IPS DF 4.7 (cell line): ENCODE data around the gene RPS21.

ENCODE experiments used
- DNase-seq: peaks from one replicate; pipeline ENCODE4 v3.0.0-alpha.2; 2013; ENCODE audit warnings: low spot score; ENCODE audit errors: extremely low read depth

Gene RPS21

GRCh38 chr20:62377064-62377461 is 9.8 kb upstream of the RPS21 start:
- DNase-seq: no peak

DNA sequence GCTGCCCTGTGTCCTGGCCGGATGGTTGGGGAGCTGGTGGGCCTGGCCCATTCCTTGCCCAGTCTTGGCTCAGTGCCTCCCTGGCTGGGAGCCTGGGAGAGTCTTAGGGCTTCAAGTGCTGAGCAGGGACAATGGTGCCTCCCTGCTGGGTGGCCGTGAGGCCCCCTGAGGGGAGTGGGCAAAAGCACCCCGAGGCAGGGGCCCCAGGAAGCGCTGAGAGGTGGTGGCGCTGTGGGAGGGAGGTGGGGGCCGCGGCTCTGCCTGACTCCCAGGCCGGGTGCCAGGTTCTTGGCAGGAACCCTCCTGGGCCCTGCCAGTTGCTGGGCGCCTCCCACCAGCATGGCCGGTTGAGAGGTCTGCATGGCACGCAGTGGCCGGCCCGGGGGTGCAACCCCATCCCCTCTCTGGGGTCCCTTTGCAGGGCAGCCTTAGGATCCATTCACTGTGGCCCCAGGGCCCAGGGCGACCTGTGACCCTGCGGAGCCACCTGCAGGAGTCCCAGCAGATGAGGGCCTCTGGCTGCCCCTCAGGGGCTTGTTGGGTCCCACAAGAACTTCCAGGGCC is 9.2 kb upstream of the RPS21 start:
- no peak for DNase-seq

DNA sequence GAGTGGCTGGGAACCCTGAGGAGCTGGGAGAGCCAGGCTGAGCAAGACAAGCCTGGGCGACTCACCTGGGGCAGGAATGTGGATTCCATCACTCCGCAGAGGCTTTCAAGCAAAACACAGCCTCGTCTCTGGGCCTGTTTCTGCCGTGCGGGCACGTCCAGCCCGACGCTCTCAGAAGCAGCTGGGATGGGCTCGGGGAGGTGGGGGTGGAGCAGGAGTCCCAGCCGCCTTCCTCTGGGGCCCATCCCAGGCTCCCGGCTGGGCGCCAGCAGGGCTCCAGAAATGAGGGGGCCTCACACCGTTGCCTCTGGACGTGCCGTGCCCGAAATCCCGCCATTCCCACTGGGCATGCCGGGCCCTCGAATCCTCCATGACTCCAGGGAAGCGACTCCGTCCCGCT is 8.7 kb upstream of the RPS21 start:
- no peak for DNase-seq

DNA sequence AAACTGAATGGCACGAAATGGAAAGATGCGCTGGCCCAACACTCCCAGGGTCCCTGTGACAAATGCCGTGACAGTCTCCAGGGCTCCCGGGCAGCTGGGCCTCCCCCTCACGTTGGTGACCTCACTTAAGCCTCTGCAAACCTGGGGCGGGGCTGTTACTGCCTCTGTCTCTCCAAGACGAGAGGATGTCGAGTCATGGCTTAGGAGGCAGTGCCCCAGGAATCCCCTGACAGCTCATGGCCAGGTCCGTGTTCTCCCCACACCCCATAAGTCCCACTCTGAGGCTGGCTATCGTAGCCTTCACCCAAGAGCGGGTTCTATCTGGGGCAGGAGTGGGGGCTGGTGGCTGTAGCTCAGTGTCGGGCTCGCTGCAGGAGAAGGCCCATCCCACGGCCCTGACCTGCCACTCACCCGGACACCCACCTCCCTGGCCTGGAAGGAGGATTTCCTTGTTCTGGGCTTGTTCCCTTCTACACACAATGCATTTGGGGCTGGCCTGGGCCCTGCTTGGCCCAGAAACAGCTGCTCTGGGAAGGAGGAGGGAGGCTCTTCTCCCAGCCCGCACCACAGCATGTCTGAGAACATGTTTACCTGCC is 5.6 kb upstream of the RPS21 start:
- no peak for DNase-seq

DNA sequence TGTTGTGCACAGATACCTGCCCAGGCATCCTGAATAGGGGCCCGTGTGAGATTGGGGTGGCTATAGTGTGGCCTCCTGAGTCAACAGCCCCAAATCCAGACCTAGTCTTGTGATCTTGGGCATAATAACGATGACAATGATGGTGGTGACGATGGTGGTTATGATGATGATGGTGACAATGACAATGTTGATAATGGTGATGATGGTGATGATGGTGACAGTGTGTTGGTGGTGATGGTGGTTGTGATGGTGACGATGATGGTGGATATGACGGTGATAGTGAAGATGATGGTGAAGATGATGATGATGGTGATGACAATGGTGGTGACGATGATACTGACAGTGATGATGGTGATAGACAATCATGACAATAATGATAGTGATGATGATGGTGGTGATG is 5.1 kb upstream of the RPS21 start:
- no peak for DNase-seq

DNA sequence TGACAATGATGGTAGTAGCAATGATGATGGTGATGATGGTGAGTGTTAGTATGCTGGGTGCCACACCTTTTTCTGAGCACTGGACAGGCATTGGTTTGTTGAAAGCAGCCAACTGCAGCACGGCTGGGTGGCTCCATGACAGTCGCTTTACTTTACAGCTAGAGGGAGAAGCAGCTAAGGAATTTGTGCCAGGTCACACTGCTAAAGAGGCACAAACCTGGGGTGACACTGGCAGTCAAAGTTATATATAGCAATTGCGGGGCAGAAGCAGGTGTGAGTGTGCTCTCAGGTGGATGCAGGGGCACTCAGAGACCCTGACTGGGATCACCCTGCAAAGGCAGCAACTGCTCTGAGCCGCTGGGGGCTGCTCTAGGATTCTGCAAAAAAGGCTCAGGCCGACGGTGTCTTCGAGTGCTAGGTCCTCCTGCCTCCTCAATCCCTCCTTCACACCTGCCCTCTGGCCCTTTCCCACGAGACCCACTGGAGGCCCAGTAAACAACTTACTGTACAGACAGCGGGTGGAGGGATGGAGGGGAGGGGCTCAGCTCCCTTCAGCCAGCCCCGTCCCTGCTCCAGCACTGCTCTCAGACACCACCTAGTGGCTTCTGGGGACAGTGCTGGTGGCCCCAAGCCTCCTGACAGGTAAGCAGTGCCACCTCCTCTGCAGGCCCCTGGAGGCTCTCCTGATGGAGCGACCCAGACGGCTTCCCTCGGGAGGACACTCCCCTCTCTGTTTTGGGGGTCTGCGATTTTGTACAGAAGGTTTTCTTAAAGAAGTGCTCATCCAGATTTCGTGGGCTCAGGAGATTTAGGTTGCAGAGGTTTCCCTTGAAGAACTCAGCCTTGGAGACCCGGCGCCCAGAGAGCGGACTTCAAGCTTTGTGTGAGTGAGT is 4.4 kb upstream of the RPS21 start:
- DNase-seq: no peak

DNA sequence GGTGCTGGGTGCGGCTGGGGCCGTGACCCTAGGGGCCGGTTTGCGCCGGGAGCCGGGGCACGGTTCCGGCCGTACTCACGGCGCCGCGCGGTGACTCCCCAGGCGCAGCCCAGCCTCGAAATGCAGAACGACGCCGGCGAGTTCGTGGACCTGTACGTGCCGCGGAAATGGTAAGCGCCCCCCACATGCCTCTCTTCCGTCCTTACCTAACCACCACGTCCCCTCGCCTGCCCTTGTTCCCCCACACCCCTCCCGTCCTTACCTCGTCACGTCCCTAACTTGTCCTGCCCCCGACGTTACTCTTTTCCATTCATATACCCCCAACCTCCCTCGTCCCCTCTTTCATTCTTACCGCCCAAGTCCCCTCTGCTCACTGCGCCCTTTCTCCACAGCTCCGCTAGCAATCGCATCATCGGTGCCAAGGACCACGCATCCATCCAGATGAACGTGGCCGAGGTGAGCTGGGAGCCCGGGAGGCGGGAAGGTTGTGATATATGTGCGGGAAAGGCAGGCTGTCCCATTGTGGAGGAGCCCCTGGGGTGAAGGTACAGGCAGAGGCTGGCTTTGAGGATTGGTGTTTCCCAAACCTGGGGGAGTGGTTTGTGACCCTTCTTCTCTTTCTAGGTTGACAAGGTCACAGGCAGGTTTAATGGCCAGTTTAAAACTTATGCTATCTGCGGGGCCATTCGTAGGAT is 463 bp downstream of the RPS21 start:
- DNase-seq: no peak

- no peak for DNase-seq
These were observed 1.2 kb downstream of the RPS21 start for GRCh38 chr20:62387933-62388635.

DNA sequence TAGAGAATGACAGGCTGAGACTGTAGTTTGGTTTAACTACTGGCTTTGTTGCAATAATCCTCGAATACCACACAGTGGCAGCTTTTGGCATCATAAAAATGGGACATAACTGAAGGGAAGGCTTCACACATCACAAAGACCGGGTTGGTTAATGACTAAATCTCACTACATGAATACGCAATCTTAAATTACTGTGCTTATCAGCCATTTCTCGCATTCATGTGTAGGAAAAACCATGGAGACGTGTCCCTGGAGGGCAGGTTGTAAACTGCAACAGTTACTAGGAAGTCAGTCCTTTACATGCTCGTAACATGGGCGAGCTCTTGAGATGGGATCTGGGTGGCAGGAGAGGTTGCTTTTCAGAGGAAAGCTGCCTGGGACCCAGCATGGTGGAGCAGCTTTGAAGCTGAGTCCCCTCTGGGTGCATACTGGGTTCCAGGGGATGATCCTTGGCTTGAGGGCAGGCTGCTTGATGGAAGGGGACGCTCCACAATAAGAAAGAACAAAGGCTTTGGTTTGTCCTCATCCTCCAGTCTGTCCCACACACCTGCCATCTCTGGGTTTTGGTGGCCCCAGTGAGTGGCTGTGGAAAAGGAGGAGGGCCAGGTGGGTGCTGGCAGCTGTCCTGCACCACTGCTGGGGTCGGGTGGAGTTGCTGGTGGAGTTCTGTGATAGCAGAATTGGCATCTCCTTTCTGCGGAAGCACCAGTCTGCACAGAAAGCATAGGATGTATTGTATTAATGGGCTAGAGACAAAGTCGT is 2.1 kb downstream of the RPS21 start:
- no peak for DNase-seq

GRCh38 chr20:62389601-62390087 is 2.7 kb downstream of the RPS21 start:
- no peak for DNase-seq

DNA sequence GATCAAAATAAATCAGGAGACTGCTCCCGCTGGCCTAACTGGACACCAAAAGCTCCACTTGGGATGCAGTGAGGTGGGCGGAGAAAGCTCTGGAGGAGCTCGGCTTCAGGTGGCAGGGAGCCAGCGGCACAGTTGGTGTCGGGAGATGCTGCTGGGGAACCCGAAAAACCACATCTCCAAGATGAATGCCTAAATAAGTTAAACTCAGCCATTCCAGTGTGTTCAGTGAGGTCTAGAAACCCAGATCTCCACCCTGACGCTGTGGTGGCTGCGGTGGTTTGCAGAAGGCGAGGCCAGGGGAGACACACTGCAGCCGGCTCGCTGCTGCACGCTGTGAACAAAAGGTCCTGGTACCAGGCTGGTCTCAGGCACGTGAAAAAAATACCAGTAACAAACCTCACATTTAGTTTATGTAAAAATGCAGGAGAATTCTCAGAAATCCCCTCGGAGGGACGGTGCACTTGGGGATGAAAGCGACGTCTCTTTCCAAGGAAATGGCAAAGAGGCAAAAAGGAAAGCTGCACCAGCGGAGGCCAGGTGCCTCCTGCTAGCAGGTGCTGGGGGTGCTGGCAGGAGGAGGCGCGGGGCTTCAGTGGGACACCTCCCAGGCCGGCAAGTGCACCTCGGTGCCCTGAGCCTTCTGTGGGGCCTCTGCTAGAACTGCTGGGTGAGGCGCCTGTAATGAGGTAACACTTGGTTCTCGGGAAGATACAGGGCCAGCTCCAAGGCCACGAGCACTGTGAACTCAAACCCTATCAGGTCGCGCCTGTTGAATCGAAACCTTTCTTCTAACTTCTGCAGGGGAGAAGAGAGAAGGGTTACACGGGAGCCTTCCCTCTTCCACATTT is 3.6 kb downstream of the RPS21 start:
- no peak for DNase-seq

DNA sequence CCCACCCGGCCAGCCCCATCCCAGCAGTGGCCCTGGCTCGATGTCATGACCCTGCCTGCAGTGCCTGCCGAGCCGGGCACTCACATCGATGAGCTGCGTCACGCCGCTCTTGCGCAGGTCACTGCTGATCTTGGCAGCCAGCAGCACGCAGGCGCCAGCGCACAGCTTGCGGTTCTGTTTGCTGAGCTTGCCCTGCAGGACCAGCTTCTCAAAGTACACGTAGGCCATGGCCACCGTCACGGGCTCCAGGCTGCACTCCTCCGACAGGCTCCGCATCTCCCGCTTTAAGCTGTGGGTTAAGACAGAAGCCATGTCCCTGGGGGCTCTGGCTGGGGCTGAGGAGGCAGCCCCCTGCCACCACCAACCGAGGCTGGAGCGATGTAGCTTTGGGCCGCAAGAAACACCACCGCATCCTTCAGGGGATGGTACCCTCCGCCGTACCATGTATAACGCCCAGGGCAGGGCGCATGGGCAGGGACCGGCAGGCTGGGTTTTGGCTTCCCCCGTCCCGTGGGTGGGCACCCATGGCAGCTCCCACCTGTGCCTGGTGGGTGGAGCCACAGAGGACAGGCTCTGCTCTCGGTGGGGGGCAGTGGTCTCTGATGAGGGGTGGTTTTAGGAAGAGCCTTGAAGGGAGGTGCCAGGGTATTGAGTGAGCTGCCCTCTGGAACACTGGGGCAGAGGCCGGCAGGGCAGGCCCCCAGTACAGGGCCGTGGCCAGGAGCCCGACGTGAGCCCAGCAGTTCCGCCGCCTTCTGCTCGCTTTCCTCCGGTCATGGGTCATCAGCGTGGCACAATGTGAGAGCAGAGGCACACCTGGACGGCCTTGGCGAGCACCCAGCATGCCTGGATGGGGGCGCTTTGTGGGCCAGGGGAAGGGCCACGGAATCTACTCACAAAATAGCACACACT is 4.5 kb downstream of the RPS21 start:
- no peak for DNase-seq

GRCh38 chr20:62392077-62392418 is 5.1 kb downstream of the RPS21 start:
- DNase-seq: no peak

- no peak for DNase-seq
These were observed 5.9 kb downstream of the RPS21 start for GRCh38 chr20:62392621-62393334.

- DNase-seq: no peak
These were observed 6.4 kb downstream of the RPS21 start for GRCh38 chr20:62393335-62393665.

DNA sequence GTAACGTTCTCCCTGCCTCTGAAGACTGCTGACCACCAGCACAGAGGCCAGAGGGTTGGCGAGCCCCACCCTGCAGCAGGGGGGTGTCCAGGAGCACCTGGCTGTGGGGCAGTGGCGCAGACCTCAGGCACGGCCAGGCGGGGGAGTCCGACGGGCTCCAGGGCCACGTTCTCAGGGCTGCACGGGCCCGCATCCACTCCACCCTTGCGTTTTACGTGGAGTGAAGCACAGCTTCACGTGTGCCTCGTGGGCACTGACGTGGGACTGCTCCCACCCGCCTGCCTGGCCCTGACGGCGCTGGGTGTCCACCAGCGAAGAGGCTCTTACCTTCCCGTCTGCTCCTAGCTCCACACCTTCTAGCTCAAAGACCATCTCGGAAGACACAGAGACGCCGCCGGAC is 6.9 kb downstream of the RPS21 start:
- no peak for DNase-seq

DNA sequence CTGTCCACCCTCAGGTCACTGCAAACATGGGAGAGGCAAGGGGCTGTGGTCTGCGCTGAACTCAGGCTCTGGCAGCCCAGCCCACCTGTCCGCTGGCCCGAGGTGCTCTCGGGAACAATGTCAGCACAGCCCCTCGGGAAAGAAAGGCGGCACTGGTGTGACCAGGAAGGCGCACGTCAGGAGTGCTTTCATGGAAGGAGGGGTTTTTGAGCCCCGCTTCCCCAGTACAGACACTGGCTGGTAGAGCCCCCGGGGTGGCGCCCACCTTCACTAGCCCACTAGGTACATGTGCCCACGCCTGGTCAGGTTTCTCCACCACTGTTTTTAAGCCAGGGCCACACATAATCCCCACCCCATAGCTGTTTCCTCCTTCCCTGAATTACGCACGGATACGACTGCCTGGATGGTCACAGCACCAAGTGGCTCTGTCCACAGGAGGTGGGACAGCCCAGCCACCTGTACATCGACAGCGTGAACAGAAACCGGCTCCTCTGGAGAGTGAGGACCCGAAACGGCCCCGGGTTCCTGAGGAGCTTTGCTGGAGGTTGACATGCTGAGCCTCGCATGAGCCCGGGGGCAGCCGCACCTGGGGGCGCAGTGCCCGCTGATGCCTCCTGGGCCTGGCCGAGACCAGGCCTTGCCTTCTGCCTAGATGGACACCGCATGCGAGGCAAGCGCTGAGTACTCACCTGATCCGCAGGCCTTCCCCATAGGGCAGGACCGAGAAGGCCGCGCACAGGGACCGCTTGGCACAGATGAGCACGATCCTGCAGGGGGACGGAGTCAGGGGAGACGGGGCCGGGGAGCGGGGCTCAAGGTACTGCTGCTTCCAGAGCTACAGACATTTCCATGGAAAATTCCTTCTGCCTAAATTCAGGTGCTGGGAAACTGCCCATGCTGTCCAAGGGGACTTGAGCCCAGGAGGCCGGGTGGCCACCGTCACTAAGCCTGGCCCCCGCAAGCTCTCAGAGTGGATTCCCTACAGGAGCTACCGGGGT is 7.6 kb downstream of the RPS21 start:
- no peak for DNase-seq
